Suprapubic skin (tissue), 4 donors: ENCODE results near the gene ARHGEF28.

Experiments used
- POLR2A ChIP-seq, 2 donors: fragments of 450-650 bp; IDR thresholded peaks; one replicate each; pipeline ENCODE4 v1.6.1; 2017; ENCODE audit warnings: antibody characterized with exemption in 2 of 2, mild to moderate bottlenecking in 2 of 2, moderate library complexity in 2 of 2
- POLR2AphosphoS5 ChIP-seq, 3 donors: sonication (generic); formaldehyde crosslinking; IDR thresholded peaks; one replicate each; pipeline ENCODE4 v1.6.1; 2017; ENCODE audit warnings: antibody characterized with exemption in 3 of 3
- TF ChIP-seq, protein P1 (sequence below), 2 donors: fragments of 200-600 bp in 1 of 2; fragments of 450-650 bp in 1 of 2; sonication (generic) in 1 of 2; IDR thresholded peaks; one replicate each; pipeline ENCODE4 v1.5.1; 2016 to 2019; ENCODE audit warnings: antibody characterized with exemption in 2 of 2, mild to moderate bottlenecking in 1 of 2, moderate library complexity in 1 of 2

DNA sequence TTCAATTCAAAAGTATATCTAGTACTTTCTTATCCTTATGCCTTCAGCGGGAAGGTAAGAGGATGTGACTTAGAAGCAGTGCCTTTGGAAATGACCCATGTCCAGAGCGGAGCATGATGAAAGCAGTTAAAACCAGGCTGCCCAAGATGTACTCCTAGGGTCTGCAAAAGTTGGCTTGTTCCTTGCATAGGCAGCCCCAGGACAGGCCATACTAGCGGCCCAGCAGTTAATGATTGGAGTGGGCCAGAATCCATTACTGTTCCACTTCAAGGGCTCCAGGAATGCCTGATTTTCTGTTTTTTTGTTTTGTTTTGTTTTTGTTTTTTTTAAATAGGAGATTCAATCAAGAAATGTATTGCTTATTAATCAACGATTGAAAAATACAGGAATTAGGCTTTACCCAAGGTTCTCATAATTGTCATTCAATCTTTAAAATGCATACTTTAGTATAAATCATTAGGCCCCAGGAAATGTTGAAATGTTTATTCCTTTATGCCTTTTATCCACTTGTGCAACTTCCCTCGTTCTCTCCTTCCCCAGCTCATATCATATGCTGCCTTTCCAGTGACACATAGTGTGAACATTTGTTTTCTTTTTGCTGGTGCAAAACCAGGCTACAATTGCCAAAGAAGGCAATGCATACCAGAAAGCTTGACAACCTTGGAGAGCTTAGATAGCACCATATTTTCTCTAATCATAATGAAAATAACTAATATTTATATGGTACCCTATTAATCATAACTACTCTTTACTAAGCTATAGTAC lies 190.8 kb downstream of the ARHGEF28 start:
- TF ChIP-seq POLR2AphosphoS5 (IDR thresholded peaks at IDR 0.05): no peak
- TF ChIP-seq, protein P1, sequence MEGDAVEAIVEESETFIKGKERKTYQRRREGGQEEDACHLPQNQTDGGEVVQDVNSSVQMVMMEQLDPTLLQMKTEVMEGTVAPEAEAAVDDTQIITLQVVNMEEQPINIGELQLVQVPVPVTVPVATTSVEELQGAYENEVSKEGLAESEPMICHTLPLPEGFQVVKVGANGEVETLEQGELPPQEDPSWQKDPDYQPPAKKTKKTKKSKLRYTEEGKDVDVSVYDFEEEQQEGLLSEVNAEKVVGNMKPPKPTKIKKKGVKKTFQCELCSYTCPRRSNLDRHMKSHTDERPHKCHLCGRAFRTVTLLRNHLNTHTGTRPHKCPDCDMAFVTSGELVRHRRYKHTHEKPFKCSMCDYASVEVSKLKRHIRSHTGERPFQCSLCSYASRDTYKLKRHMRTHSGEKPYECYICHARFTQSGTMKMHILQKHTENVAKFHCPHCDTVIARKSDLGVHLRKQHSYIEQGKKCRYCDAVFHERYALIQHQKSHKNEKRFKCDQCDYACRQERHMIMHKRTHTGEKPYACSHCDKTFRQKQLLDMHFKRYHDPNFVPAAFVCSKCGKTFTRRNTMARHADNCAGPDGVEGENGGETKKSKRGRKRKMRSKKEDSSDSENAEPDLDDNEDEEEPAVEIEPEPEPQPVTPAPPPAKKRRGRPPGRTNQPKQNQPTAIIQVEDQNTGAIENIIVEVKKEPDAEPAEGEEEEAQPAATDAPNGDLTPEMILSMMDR (IDR thresholded peaks at IDR 0.05): no peak
- no peak for TF ChIP-seq POLR2A (IDR thresholded peaks at IDR 0.05)
